Measurements from ENCODE around the gene SPECC1. TPM values are rescaled to one million over a fixed set of nuclear protein-coding genes. Genes with fewer than 3 reads are reported as not detected.

SPECC1 gene
- total and polyA plus RNA-seq, 5 experiments from 2014 or later, result 1.8 to 4.7 (median 2.5) TPM

DNA sequence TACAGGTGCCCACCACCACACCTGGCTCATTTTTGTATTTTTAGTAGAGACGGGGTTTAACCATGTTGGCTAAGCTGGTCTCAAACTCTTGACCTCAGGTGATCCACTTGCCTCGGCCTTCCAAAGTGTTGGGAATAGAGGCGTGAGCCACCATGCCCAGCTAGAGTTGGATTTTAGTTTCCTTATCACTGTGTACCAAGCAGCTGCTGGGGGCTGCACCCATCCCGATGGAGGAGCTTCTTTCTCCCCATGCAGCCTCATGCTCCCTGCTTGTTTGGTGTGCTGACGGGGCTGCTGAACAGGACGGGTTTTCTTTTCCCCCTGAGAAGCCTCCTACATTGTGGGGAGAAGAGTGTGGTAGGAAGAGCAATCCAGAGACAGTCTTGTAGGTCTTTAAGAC is 285.0 kb downstream of the SPECC1 start:
- peaks cover 0 to 12% (median 0%) of the 10 kb centered on the region in 4 donors for H3K4me1 Mint-ChIP-seq
- DNase-seq (no peak), ATAC-seq (no peak)
- no peak overlapping the region for H3K4me3 Mint-ChIP-seq
- no peaks in the 10 kb centered on the region for H3K9me3 Mint-ChIP-seq
- H3K36me3 Mint-ChIP-seq, result peaks cover 0 to 4% (median 0%) of the 10 kb centered on the region in 3 donors
- POLR2A ChIA-PET, result interaction anchor here (1.1 kb wide), 1 partner anchor 13 kb away, joined by 3 read pairs; no protein-coding TSS in a partner anchor
- H3K27me3 Mint-ChIP-seq, result no peaks in the 10 kb centered on the region
- H3K27ac Mint-ChIP-seq, result no peak overlapping the region

DNA sequence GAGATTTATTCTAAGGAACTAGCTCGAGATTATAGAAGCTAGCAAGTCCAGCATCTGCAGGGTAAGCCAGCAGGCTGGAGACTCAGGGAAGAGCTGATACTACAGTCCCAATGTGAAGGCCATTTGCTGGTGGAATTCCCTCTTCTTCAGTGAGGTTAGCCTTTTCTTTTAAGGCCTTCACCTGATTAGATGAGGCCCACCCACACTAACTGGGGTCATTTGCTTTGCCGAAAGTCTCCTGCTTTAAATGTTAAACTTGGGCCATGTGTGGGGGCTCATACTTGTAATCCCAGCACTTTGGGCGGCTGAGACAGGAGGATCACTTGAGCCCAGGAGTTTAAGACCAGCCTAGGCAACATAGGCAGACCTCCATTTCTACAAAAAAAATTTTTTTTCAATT is 289.9 kb downstream of the SPECC1 start:
- Mint-ChIP-seq H3K27ac (peak overlapping the region in 1 of 10 donors; percentile 90), H3K36me3 (peaks cover 0 to 2% (median 0%) of the 10 kb centered on the region in 3 donors), H3K4me1 (peaks cover 0 to 9% (median 6%) of the 10 kb centered on the region in 4 donors), H3K4me3 (no peak overlapping the region), H3K9me3 (no peaks in the 10 kb centered on the region), H3K27me3 (no peaks in the 10 kb centered on the region)
- DNase-seq, result no peak
- ATAC-seq, result no peak
- POLR2A ChIA-PET, result interaction anchor here (0.5 to 1.4 kb wide), 3 partner anchors 19 to 181 kb away, joined by 3 read pairs; no protein-coding TSS in a partner anchor

DNA sequence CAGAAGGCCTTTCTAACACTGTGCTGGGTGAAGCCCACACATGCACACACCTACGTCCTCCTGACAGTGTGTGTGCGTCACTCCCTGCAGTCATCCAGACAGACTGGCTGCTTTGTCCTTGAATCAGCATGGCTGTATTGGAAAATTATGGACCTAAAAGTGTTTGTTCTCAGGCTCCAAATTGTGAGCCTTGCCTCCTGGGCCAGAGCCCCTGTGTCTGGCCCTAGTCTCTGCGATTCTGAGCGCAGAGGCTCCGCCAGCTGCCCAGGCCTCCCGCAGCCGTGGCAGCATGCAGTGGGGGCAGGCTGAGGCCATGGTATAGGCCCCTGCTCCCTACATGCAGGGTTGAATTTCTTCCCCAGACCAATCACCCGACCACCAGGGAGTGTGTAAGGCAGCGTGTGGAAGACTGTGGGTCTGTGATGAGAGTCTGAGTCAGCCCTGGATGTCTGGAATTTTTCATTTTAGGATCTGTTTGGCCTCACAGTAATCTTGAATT is 291.3 kb downstream of the SPECC1 start:
- Mint-ChIP-seq H3K4me3 (no peak overlapping the region), H3K36me3 (peaks cover 0 to 4% (median 2%) of the 10 kb centered on the region in 3 donors), H3K27ac (peak overlapping the region in 2 of 10 donors; percentile 51 to 79), H3K9me3 (peaks cover 0 to 9% (median 2%) of the 10 kb centered on the region in 9 donors), H3K27me3 (no peaks in the 10 kb centered on the region), H3K4me1 (peaks cover 0 to 16% (median 13%) of the 10 kb centered on the region in 4 donors)
- no peak for ATAC-seq
- POLR2A ChIA-PET, result no interaction called here
- no peak for DNase-seq

DNA sequence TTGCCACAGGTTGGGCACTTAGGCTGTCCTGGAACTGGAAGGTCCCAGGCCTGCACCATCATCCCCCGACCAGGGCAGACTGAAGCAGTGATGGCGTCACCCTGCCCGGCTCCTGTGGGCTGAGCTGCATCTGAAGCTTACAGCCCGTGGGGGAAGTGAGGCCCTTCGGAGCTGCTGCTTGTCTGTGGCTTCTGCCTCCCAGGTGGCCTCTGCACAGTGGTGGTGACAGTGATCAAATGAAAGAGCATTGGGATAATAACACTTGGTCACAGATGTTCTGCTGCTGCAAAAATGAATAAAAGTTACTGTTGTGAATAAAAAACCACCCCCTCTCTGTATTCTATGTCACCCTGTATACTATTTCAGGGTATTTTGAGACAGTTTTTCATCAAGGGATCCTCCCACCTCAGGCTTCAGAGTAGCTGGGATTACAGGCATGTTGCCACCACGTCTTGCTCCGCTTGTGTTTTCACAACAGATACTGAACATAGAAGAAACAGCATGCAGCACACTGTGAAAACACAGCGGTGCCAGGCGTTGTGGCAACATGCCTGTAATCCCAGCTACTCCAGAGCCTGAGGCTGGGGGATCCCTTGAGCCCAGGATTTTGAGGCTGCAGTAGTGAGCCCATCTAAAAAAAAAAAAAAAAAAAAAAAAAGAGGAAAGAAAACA is 293.2 kb downstream of the SPECC1 start:
- H3K27ac Mint-ChIP-seq, result peak overlapping the region in 1 of 10 donors; percentile 57
- no peaks in the 10 kb centered on the region for H3K27me3 Mint-ChIP-seq
- no peak for ATAC-seq
- POLR2A ChIA-PET, result interaction anchor here (0.7 kb wide), 1 partner anchor 76 kb away, joined by 3 read pairs; no protein-coding TSS in a partner anchor
- peaks cover 4 to 25% (median 11%) of the 10 kb centered on the region in 9 donors for H3K9me3 Mint-ChIP-seq
- DNase-seq, result no peak
- no peak overlapping the region for H3K4me3 Mint-ChIP-seq
- H3K4me1 Mint-ChIP-seq, result peaks cover 0 to 16% (median 13%) of the 10 kb centered on the region in 4 donors
- H3K36me3 Mint-ChIP-seq, result peaks cover 2 to 13% (median 9%) of the 10 kb centered on the region in 3 donors

DNA sequence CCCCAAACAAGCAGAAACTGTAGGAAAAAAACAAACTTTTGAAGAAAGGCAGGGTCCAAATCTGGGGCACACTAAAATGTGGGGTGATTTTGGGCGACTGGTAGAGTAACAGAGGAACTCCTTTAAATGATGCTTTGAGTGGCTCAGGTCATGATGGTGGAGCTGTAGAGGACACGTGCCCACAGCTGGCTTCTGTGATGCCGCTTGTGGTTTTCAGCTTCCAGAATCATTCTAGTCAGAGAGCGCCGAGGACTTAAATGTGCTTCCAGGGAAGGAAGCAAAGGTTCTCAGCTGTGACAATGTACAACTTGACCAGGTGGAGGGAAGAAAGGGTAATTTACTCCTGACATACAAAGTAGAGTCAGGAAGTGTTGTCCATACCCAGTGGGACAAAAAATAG is 295.8 kb downstream of the SPECC1 start:
- peaks cover 2 to 18% (median 13%) of the 10 kb centered on the region in 3 donors for H3K36me3 Mint-ChIP-seq
- H3K27me3 Mint-ChIP-seq, result no peaks in the 10 kb centered on the region
- peaks cover 5 to 35% (median 17%) of the 10 kb centered on the region in 9 donors for H3K9me3 Mint-ChIP-seq
- POLR2A ChIA-PET, result no interaction called here
- H3K4me3 Mint-ChIP-seq, result no peak overlapping the region
- peak overlapping the region in 1 of 10 donors; percentile 9 for H3K27ac Mint-ChIP-seq
- no peak for ATAC-seq
- DNase-seq, result no peak
- H3K4me1 Mint-ChIP-seq, result peaks cover 0 to 16% (median 10%) of the 10 kb centered on the region in 4 donors

DNA sequence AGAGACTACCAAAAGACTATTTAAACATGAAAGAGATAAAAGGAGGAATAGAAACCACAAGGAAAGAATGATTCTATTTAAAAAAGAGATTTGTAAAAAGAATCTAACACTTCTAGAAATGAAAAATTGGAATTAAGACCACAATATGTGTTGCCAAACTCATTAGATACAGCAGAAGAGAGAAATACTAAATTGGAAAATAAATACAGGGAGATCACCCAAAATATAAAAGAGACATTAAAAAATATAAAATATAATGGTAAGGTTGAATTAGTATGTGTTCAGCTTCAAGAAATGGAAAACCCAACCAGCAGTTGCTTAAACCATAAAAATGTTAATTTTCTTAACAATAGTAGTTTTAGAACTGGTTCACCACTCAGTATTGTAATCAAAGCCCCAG is 297.8 kb downstream of the SPECC1 start:
- H3K9me3 Mint-ChIP-seq, result peaks cover 5 to 35% (median 17%) of the 10 kb centered on the region in 9 donors
- H3K4me1 Mint-ChIP-seq, result peaks cover 0 to 10% (median 6%) of the 10 kb centered on the region in 4 donors
- no peak overlapping the region for H3K4me3 Mint-ChIP-seq
- peaks cover 0 to 18% (median 13%) of the 10 kb centered on the region in 3 donors for H3K36me3 Mint-ChIP-seq
- POLR2A ChIA-PET, result no interaction called here
- DNase-seq, result no peak
- peak overlapping the region in 1 of 10 donors; percentile 2 for H3K27ac Mint-ChIP-seq
- H3K27me3 Mint-ChIP-seq, result no peaks in the 10 kb centered on the region
- no peak for ATAC-seq

DNA sequence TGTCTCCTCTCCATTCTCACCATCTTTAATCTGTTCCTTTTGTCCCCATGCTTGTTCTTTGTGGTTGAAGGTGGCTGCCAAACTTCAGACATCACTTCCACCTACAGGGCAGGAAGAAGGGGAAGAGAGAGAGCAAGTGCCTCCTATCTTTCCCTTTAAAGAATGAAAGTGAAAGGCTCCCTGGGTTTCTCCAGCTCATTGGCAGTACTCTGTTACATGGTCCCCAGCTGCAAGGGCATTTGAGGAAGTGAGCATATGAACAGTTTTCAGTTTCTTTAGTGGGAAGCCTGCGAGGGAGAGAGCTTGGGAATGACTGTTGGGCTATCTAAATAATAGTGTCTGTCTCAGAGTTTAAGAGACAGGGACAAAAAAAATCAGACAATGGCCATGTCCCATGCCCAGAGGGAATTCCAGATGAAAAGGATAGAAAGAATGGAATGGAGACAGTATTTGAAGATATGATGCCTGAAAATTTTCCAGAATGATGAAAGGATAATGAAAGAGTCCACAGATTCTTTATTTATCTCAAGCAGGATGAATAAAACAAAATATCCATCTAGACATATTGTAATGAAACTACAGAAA is 298.3 kb downstream of the SPECC1 start:
- peaks cover 5 to 35% (median 17%) of the 10 kb centered on the region in 9 donors for H3K9me3 Mint-ChIP-seq
- H3K4me1 Mint-ChIP-seq, result peaks cover 0 to 10% (median 6%) of the 10 kb centered on the region in 4 donors
- POLR2A ChIA-PET, result no interaction called here
- peaks cover 0 to 18% (median 13%) of the 10 kb centered on the region in 3 donors for H3K36me3 Mint-ChIP-seq
- H3K4me3 Mint-ChIP-seq, result no peak overlapping the region
- H3K27ac Mint-ChIP-seq, result no peak overlapping the region
- no peaks in the 10 kb centered on the region for H3K27me3 Mint-ChIP-seq
- DNase-seq, result no peak
- no peak for ATAC-seq

DNA sequence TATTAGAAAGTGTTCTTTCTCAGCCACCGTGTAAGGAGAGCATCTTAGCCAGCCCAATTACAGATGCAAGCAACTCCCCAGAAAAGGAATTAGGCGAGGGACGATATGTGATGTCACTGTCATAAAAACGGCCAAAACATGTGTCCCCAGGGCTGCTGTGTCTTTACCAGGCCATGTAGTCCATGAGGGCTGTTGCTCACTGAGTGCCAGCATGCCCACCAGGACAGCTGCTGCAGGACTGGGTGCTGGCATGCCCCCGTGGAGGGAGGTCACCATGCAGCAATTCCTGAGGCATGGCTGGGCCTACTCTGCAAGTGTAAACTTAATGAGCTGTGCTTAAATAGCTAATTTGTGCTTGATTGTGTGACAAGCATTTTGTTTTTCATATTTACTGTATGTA is 301.3 kb downstream of the SPECC1 start:
- H3K4me3 Mint-ChIP-seq, result no peak overlapping the region
- DNase-seq (no peak), ATAC-seq (no peak)
- peaks cover 0 to 13% (median 13%) of the 10 kb centered on the region in 3 donors for H3K36me3 Mint-ChIP-seq
- peaks cover 5 to 26% (median 14%) of the 10 kb centered on the region in 9 donors for H3K9me3 Mint-ChIP-seq
- H3K4me1 Mint-ChIP-seq, result peaks cover 0 to 2% (median 0%) of the 10 kb centered on the region in 4 donors
- no peaks in the 10 kb centered on the region for H3K27me3 Mint-ChIP-seq
- H3K27ac Mint-ChIP-seq, result no peak overlapping the region
- POLR2A ChIA-PET, result interaction anchor here (1.2 kb wide), 1 partner anchor 32 kb away, joined by 6 read pairs; no protein-coding TSS in a partner anchor

DNA sequence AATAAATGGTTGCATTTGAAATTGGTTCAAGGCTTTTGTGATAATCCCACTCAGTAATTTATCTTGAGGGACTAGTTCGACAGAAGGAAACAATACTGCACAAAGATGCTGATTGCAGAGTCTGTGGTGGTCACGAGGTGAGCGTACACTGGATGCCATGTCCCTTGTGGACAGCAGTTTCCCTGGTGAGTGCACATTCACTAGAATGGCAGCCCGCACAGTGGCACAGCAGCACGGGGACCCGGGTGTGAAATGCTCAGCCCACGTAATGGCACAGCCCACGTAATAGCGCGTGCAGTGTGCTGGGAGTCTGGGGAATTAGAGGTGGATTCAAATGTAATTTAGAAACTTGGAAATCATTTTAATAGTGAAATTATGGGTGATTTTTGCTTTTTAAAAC is 304.1 kb downstream of the SPECC1 start:
- ATAC-seq (no peak), DNase-seq (no peak)
- peaks cover 0 to 4% (median 0%) of the 10 kb centered on the region in 3 donors for H3K36me3 Mint-ChIP-seq
- H3K4me3 Mint-ChIP-seq, result no peak overlapping the region
- no peaks in the 10 kb centered on the region for H3K27me3 Mint-ChIP-seq
- H3K27ac Mint-ChIP-seq, result peak overlapping the region in 3 of 10 donors; percentile 16 to 74 (median 33)
- POLR2A ChIA-PET, result no interaction called here
- H3K4me1 Mint-ChIP-seq, result peaks cover 0 to 2% (median 0%) of the 10 kb centered on the region in 4 donors
- H3K9me3 Mint-ChIP-seq, result peaks cover 0 to 5% (median 0%) of the 10 kb centered on the region in 9 donors

DNA sequence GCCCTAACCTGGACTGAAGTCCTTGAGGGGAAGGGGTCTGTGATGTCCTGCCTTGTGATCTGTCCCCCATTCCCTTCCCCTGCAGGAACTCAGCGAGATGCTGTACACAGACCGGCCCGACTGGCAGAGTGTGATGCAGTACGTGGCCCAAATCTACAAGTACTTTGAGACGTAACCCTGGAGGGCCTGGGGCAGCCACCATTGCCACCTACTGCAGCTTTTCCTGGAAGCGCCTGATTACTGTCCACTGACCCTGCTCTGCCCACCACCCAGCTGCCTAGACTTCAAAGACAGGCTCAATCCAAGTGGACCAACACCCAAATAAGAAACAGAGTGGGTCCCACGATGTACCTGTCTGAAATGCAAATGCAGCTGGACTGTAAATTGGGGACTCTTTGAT is 304.7 kb downstream of the SPECC1 start:
- Mint-ChIP-seq H3K4me3 (no peak overlapping the region), H3K27ac (no peak overlapping the region), H3K36me3 (no peaks in the 10 kb centered on the region), H3K27me3 (no peaks in the 10 kb centered on the region), H3K9me3 (no peaks in the 10 kb centered on the region), H3K4me1 (peaks cover 0 to 2% (median 0%) of the 10 kb centered on the region in 4 donors)
- DNase-seq, result no peak
- POLR2A ChIA-PET, result no interaction called here
- ATAC-seq, result no peak

DNA sequence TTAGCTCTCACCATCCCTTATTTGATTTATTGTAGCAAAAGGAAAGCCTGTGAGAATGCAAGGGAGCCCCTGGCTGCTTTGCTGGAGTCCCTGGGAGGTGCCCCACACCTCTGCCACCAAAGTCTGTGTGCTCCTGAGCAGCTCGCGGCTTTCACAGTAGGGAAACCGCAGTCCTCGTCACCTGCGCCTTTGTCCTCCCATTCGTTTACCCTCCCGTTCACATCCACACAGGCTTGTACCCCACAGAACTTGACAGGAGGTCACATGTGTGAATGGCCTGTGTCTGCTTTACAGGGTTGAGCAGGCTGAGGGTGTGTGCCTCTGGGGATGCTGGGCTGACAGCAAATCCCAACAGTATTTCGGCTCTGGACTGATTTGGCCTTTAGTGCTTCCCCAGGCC is 305.7 kb downstream of the SPECC1 start:
- DNase-seq, result no peak
- no peaks in the 10 kb centered on the region for H3K27me3 Mint-ChIP-seq
- POLR2A ChIA-PET, result no interaction called here

DNA sequence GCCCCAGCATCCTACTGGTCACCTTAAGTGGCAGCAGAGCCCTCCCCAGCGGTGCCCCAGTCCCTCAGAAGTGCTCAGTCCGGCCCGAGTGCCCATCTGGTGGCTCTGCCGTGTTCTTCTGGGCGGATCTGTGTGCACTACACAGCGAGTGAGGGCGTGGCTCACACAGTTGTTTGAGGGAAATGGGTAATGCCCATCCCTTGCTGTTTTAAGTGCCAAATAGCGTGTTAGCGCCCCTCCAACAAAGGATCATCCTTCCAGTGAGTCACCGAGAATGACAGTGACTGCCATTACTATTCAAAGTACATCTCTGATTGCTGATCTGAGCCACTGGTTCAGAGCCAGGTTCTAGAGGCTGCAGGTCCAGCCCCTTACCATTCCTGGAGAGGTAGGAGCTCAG is 306.2 kb downstream of the SPECC1 start:
- H3K9me3 Mint-ChIP-seq, result no peaks in the 10 kb centered on the region

More for the DNA sequence above, 305.7 kb downstream of the SPECC1 start:
- H3K4me3 Mint-ChIP-seq, result no peak overlapping the region
- H3K36me3 Mint-ChIP-seq, result no peaks in the 10 kb centered on the region
- H3K27ac Mint-ChIP-seq, result no peak overlapping the region
- peaks cover 0 to 2% (median 0%) of the 10 kb centered on the region in 4 donors for H3K4me1 Mint-ChIP-seq
- no peak for ATAC-seq
- H3K9me3 Mint-ChIP-seq, result no peaks in the 10 kb centered on the region

DNA sequence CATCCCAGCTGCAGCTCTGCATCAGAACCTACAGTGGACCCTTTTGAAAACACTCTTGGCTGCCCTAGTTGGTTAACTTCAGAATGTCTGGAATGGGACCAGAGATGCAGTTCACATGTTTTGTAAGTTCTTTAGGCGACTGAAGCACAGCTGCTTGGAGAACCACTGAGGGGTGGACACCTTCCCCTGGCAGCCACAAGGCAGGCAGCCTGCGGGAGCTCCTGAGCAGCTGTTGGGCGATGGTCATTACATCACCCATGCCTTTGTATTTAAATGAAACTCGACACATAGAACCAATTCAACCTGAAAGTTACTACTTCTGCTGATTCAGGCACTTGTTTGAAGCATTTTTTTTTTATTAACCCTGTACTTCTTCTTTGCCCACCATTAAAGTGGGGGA is 306.7 kb downstream of the SPECC1 start:
- DNase-seq, result no peak
- Mint-ChIP-seq H3K27ac (no peak overlapping the region), H3K4me3 (no peak overlapping the region), H3K4me1 (peaks cover 0 to 3% (median under 1%) of the 10 kb centered on the region in 4 donors), H3K27me3 (no peaks in the 10 kb centered on the region), H3K9me3 (no peaks in the 10 kb centered on the region), H3K36me3 (no peaks in the 10 kb centered on the region)
- POLR2A ChIA-PET, result interaction anchor here (0.7 kb wide), 1 partner anchor 29 kb away, joined by 3 read pairs; no protein-coding TSS in a partner anchor
- no peak for ATAC-seq

More for the DNA sequence above, 306.2 kb downstream of the SPECC1 start:
- Mint-ChIP-seq H3K4me1 (peaks cover 0 to 2% (median 0%) of the 10 kb centered on the region in 4 donors), H3K4me3 (no peak overlapping the region), H3K36me3 (no peaks in the 10 kb centered on the region), H3K27ac (no peak overlapping the region), H3K27me3 (no peaks in the 10 kb centered on the region)
- POLR2A ChIA-PET, result interaction anchor here (0.7 kb wide), 1 partner anchor 29 kb away, joined by 3 read pairs; no protein-coding TSS in a partner anchor
- no peak for DNase-seq
- no peak for ATAC-seq

All from naive thymus-derived CD8-positive, alpha-beta T cell (primary cell).